IPS-11a (cell line): ENCODE data around the gene CLSTN2.

Experiments used
- H3K4me3 ChIP-seq: one replicate; pipeline ENCODE4 v1.5.1; 2013; ENCODE audit warnings: low read depth, low read length, control low read depth

CLSTN2 gene

DNA sequence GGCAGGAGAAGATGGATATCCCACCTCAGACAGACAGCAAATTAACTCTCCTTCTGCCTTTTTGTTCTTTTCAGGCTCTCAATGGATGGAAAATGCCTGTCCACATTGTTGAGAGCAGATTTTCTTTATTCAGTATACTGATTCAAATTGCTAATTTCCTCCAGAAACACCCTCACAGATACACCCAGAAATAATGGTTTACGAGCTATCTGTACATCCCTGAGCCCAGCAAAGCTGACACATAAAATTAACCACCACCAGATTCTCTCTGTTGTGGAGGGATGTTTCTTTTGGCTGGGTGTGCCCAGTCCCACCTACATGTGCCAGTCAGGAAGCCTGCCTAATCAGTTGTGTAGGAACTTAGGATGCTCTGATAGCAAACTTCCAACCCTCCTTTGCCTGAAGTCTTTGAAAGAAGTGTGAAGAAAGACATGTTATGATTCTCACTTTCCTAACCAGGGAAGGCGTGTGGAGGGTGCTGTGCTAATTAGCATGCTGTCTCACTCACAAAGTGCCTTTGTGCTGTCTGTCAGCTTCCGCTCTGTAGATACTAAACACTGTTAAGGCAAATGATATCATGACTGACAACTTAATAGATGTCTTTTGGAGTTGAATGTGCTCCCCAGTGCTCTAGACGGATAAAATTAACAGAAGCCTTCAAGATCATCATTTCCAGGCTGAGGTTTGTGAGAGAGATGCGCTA is 208.5 kb downstream of the CLSTN2 start:
- no peak overlapping the region for H3K4me3 ChIP-seq

DNA sequence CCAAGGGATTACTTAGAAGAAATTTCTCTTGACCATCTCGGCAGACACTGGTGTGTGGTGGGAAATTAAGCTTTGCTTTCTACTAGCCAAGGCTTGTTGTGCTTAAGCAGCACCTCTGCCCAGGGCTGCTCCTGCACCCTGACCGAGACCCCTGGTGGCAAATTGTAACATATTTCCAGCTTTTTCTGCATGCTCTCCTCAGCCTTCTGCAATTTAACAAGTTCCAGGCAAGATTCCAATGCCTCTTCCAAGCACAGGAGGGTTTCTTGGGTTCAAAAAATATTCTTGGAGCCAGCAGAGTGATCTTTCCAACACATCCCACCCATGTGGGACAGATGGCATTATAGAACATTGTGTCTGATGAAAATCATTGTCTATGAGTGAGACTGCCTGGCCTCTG is 210.5 kb downstream of the CLSTN2 start:
- H3K4me3 ChIP-seq, result no peak overlapping the region

DNA sequence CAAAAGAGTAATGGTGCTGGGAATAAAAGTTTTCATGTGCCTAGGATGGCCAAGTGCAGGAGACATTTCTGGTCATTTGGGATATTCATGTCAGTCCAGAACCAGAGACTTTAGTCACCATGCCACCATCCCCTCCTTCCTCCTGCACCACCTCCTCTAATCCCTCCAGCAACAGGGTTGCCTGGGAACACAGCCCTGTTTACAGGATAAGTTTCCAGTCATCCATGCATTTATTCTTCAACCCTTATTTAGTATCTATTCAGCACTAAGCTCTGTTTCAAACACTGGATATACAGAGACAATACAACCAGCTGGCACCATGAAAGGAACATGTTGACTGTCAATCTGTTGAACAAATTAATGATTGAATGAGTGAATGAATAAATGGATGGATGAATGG is 211.7 kb downstream of the CLSTN2 start:
- no peak overlapping the region for H3K4me3 ChIP-seq

DNA sequence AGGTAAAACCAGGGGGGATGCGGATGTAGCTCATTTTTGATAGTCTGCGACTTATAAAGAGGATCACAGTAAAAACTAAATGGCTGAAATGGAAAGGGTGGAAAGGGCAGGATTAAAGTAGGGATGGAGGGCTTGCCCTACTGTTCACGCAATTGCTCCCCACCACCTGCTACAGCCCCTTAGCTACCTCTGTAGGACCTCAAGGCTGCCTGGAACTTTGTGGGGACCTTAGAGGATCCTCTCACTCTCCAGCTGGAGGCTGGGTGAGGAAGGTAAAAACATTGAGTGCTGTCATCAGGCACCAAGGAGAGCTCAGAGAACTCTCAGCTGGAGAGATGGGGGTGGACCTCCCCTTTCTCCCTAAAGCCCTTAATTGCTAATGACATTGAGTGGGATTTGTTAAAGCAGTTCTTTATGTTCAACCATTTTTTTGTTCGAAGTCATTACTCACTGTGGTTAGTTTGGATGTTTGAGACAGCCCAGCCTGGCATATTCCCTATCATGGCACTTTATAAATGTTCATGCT is 213.0 kb downstream of the CLSTN2 start:
- no peak overlapping the region for H3K4me3 ChIP-seq

DNA sequence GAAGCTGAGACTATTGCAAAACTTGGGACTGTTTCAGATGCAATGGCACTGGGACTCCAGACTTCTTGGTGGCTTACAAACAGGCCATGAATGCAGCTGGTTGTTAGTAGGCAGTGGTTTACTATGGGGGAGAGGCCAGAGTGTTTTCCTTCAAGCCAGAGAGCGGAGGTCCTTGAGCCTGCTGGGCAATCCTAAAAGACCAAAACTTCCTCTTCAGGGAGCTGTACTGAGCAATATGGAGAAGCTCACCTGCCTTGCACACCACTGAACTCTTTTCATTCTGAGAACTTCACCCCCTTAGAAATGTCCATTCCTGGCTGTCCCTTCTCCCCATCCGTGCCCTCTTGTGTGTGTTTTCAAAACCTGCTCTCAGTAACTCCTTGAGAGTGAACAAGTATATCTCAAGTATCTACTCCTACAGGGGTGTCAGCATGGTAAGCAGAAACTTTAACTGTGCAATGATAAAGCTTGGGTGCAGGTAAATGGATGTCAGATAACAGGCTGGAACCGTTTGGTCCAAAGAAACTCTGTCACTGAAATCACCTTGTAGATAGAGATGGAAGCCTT is 213.9 kb downstream of the CLSTN2 start:
- H3K4me3 ChIP-seq, result no peak overlapping the region

DNA sequence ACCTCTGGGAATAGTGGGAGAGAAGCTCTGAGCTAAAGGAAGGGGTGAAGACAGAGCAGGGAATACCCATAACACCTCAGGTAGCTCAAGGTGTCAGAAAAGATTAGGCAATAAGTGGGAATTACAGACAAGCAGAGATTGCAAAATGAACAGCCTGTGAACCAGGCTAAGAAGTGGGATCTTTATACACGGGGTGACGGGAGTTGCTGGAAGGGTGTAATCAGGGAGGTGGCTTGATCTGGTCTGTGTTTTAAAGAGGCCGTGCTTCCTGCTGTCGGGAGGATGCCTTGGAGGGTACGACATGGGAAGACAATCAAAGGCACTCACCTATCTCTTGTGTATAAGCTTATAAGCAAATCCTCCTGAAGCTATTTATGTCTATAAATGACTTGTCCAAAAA is 216.3 kb downstream of the CLSTN2 start:
- H3K4me3 ChIP-seq, result no peak overlapping the region

DNA sequence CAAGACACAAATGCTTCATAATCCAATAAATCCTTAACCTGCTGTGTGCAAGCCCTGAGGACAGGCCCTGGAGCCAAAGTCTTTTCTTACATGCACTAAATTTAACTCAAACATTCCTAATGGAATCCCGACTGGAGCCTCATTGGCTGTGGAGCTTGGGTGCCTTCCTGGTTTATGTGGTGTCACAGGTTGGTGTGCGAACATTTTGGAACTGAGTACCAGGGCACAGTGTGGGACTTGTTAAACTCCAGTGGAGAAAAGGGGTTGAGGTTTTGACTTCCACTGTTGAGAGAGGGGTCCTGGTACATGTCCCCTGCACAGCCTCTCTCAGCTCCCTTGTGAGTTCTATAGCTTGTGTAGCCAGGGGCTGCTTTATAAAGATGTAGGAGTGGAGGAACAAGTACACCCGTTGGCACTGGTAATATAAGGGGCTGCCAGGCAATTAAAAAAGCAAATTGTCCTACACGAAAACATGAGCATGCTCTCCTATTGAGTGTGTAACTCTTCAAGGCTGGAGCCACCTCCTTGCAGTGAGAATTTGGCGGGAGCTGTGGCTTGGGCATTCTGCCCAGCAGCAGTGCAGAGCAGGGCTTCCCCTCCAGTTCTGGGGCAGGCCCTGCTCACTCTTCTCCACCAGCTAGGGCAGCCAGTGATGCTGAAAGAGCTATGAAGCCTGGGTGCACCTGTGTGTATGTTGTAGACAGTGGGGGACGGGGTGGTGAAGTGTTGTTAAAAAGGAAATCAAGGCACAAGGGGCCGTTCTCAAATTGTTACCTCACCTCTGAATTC is 218.1 kb downstream of the CLSTN2 start:
- no peak overlapping the region for H3K4me3 ChIP-seq

DNA sequence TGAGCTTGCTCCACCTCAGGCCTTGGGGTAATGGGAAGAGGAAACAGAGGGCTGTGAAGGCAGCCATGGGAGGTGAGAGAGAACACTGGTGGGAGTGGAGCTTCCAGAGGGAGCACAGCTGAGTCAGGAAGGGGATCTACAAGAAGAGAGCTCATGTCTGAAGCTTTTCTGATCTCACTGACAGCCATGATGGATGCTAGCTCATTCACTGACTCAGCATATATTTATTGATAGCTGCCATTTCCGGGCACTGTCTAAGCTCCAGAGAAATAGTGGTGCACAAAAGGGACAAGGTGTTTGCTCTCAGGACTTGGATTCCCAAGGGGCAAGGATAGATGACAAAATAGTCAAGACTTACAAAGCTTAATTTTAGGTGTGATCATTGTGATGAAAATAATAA is 218.8 kb downstream of the CLSTN2 start:
- no peak overlapping the region for H3K4me3 ChIP-seq

DNA sequence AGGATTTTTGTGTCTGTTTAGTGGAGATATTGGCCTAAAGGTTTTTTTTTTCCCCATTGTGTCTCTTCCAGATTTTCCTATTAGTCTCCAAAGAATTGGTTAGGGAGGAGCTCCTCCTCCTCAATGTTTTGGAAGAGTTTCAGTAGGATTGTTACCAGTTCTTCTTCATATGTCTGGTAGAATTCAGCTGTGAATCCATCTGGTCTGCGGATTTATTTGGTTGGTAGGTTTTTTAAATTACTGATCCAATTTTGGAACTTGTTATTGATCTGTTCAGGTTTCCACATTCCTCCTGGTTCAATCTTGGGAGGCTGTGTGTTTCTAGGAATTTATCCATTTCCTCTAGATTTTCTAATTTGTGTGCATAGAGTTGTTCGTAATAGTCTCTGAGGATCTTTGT is 222.2 kb downstream of the CLSTN2 start:
- H3K4me3 ChIP-seq, result no peak overlapping the region

DNA sequence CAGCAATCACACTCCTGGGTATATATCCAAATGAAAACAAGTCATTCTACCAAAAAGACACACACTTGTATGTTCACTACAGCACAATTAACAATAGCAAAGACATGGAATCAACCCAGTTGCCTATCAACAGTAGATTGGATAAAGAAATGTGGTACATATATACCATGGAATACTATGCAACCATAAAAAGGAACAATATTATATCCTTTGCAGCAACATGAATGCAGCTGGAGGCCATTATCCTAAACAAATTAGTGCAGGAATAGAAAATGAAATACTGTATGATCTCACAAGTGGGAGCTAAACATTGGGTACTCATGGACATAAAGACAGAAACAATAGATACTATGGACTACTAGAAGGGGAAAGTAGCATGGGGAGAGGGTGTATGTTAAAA is 224.7 kb downstream of the CLSTN2 start:
- no peak overlapping the region for H3K4me3 ChIP-seq

DNA sequence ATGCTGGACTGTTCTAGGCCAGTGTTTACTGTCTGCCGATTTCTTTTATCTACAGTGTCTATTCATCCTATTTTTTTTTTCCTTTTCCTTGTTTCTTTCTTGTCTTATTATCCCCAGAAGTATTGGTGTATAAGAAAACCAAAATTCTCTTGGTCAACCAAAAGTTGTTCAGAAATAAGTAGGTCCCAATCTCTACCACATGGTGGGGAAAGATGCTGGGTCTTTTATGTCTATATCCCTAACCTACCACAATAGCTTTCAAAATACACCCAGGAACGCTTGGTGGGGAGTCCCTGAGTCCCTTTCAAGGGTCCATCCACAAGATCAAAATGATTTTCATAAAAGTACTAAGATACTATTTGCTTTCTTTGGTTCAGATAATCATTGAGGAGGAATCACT is 225.6 kb downstream of the CLSTN2 start:
- no peak overlapping the region for H3K4me3 ChIP-seq

DNA sequence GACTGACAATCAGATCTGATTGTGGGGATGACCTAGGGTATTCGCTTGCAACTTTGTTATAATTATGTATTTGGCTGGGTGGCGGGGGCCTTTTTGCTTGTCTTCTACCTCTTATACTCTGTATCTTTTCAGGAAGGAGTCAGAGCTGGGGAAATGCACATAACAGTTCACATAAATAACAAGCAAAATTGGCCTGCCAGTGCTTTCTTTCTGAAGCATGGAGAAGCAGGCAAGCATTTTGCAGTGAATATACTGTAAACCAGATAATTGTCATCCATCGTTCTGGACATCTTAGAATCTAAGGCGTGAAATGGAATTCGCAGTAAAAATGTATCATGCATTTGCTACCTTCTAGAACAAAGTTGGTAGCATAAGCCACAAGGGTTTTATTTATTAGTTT is 227.6 kb downstream of the CLSTN2 start:
- no peak overlapping the region for H3K4me3 ChIP-seq

DNA sequence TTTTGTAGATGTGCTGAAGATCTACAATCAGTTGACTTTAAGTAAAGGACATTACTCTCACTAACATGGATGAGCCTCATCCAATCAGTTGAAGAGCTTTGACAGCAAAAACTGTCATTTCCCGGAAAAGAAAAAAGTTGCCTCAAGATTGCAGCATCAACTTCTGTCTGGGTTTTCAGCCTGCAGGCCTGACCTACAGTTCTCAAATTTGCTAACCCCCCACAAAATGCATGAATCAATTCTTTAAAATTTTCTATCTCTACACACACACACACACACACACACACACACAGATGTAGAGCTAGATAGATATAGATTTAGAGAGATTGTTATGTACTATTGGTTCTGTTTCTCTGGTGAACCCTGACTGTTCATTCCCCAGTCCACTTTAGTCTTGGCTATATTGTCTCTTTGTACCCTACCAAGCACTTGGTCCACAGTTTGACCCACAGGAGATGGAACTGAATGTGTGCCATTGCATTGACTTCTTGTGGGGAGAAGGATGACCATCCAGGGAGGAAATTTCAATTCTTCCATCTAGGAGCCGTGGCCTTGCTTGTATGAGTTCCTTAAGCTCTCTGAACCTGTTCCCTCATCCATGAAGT is 228.3 kb downstream of the CLSTN2 start:
- no peak overlapping the region for H3K4me3 ChIP-seq

DNA sequence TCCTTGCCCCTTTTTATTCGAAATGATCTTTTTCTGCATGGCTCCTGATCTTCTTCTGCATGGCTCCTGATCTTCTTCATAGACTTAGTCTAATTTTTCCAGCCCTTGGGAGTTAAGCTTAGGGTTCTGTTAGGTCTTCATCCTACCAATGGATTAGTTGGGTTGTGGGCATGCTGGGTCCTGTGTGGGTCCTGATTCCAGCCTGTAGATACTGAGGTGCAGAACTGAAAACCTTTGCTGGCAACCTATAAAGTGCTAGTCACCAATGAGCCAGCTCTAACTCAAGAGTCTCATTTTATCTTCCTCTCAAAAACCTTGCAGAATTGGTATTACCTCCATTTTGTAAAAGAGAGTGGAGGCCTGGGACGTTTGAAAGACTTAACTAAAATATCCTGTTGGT is 229.2 kb downstream of the CLSTN2 start:
- H3K4me3 ChIP-seq, result no peak overlapping the region

DNA sequence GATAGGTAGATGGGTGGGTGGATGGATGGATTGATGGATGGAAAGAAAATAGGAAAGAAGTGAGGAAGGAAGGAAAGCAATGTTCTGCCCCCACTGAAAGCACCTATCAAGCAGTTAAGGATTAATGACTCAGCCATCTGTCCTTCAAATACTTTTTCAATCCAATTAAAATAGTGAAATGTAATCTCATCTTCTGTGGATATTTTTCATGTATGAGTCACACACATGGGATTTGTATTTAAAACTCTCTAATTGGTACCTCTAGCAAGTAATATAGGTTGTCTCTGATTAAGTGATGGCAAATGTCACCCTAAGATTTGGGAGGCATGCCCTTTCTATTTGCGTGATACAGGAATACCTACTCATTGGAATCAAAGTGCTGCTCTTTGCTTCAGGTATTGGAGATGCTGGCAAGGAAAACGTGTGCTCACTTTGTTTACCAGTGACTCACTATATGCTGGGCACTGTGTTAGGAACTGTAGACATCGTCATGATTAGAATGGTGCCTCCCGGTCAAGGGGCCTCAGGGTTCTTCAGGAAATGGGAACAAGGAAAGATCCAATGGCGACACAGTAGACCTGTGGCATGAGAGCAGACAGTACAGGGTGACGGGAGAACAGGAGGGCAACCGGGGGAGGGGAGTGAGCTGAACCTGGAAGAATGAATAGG is 230.1 kb downstream of the CLSTN2 start:
- no peak overlapping the region for H3K4me3 ChIP-seq

DNA sequence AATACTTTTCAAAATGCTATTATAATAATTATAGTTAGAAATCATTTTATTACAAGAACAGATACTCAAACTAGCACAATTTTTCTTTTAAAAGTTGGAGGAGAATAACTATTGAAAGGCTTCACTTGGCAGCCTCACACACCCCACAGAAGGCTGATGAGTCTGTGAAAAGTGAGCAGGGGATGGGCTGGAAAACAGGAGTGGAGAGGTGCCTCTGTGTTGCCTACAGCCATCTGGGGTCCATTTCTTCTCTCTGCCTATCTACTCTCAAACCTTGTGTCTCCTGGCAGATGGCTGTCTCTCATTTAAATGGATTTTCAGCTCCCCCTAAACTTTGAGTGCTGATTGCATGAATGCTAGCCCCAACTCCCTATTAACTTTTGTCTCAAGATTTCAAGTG is 230.8 kb downstream of the CLSTN2 start:
- H3K4me3 ChIP-seq, result no peak overlapping the region

DNA sequence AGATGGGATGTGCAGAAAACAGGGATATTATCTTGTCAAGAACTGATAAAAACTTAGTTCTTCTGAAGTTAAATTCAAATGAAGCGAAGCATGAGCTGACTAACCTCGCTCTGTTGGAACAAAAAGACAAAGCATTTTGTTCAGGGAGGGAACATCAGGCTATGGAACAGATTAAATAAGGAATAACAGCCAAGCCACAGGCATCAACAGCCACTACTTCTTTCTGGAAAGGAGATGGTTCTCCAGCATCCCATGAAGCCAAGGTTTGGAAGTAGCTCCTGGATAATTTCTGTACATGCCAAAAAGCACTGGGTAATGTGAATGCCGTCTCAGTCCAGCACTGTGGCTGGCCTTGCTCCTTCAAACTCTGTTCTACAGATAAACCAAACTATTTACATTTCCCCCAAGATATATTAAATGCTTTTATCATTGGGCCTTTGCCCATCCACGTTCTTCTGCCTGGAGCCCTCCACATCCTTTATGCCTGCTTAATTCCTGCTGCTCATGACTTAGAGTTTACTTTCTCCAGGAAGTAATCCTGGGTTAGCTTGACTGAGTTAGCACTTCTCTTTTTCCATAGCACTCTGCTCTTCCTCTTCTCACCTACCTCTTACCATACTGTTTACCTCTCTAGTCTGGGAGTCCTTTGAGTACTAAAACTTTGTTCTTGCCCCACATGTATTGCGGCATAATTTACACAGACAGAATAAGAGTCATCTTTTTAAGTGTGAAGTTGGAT is 232.0 kb downstream of the CLSTN2 start:
- no peak overlapping the region for H3K4me3 ChIP-seq

DNA sequence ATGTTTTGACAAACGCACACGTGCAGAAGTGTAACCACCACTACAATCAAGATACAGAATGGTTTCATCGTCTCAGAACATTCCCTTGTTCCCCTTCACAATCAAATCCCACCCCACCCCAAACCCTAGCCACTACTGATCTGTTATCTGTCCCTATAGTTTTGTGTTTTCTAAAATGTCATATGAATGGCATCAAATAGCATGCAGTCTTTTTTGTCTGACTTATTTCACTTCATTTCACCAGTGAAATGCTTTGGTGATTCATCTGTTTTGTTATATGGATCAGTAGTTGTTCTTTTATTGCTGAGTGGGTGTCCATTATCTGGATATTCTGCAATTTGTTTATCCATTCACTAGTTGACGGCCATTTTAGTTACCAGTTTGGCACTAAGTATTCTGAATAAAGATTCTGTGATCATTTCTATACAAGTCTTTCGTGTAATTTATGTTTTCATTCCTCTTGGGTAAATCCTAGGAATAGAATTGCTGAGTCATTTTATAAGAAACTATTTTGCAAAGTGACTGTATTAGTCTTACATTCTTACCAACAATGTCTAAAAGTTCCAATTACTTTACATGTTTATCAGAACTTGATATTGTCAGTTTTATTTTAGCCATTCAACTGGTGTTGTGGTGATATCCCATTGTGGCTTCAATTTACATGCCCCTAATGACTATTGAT is 232.8 kb downstream of the CLSTN2 start:
- H3K4me3 ChIP-seq, result no peak overlapping the region

DNA sequence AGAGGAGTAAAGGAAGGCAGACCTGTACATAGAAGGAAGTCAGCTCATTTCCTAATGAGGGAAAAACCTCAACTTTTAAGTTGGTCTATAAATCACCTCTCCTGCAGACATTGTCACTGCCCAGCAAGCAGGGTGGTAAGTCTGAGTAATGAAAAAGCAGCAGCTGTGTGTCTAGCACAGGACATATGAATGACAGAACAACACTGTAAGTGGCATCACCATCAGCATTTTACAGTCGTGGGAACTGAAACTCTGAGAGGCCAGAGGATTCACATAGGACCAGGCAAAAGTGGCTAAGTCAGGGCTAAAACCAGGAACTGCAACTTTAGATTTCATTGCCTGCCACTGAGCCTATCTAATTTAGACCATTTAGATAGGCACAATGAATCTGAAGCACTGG is 235.6 kb downstream of the CLSTN2 start:
- H3K4me3 ChIP-seq, result no peak overlapping the region

DNA sequence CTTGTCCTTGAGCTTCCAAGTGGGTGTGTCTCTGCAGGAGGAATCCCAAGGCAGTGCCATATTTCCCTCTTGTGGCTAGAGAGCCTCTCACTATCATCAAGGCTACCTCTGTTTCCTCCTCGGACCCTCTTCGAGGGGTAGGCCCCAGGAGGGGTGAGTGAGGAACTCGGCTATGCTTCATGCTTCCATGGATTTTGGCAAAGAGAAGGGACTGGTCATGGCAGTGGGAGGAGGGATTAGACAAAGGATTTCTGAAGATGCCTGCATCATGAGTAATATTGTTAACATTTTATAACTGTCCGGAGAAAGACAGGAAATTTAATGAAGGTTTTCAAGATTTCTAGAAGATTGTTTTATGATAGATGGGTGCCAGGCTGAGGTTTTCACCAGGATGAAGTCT is 241.5 kb downstream of the CLSTN2 start:
- H3K4me3 ChIP-seq, result no peak overlapping the region
